H1 (cell line): ENCODE results near the gene DCTN2. TPM values are rescaled to one million over a fixed set of nuclear protein-coding genes. Genes with fewer than 3 reads are reported as not detected.
"Not testable (repeated sequence)": the region's sequence is repeated elsewhere in the genome, so short reads cannot be mapped to it uniquely, and the experiment has no call there.

Experiments
- CTCF ChIA-PET: fragments of 300-600 bp; sonication (Branson Sonifier 250); formaldehyde crosslinking; loops from one replicate; lab custom pipeline; 2021; ENCODE audit not compliant: partially characterized antibody; lab: Charles Lee
- POLR2A ChIA-PET: fragments of 300-600 bp; sonication (Branson Sonifier 250); formaldehyde crosslinking; loops from one replicate; lab custom pipeline; 2021; ENCODE audit warnings: inconsistent platforms; ENCODE audit not compliant: partially characterized antibody; lab: Charles Lee
- DNase-seq, 2 experiments: peaks; one replicate each; pipeline versions ENCODE4 v3.0.0 to v3.0.0-alpha.2; 2010 to 2022; ENCODE audit warnings: low spot score in 2 of 2, low read depth in 1 of 2, mixed read lengths in 1 of 2
- FAIRE-seq: peaks from 2 replicates; lab custom pipeline; 2011; peaks lifted over from hg19 to GRCh38; lab: Jason Lieb, UNC
- H2AFZ ChIP-seq: 2 replicates; pipeline ENCODE4 v1.8.1; 2012; ENCODE audit warnings: low read length, inconsistent platforms
- H2AK5ac ChIP-seq: 2 replicates; pipeline ENCODE4 v1.6.1; 2013; ENCODE audit warnings: low read depth, low read length
- H2BK120ac ChIP-seq: replicated peaks from 2 replicates; pipeline ENCODE3; 2013; ENCODE audit warnings: low read depth, low read length, inconsistent platforms
- H2BK12ac ChIP-seq: 2 replicates; pipeline ENCODE4 v1.6.1; 2013; ENCODE audit warnings: low read depth, low read length
- H2BK15ac ChIP-seq: 2 replicates; pipeline ENCODE4 v1.6.1; 2013; ENCODE audit warnings: low read length
- H2BK20ac ChIP-seq: 2 replicates; pipeline ENCODE4 v1.6.1; 2013; ENCODE audit warnings: low read length
- H2BK5ac ChIP-seq: 2 replicates; pipeline ENCODE4 v1.6.1; 2013; ENCODE audit warnings: low read depth, low read length
- H3K14ac ChIP-seq: 2 replicates; pipeline ENCODE4 v1.6.1; 2013; ENCODE audit warnings: inconsistent platforms; ENCODE audit not compliant: insufficient read length
- H3K18ac ChIP-seq: 2 replicates; pipeline ENCODE4 v1.6.1; 2013; ENCODE audit warnings: low read length; ENCODE audit errors: extremely low read depth
- H3K23ac ChIP-seq: 2 replicates; pipeline ENCODE4 v1.6.1; 2013; ENCODE audit warnings: inconsistent platforms; ENCODE audit not compliant: insufficient read length
- H3K23me2 ChIP-seq: 2 replicates; pipeline ENCODE4 v1.6.1; 2013; ENCODE audit warnings: low read depth, low read length
- H3K27ac ChIP-seq: 2 replicates; pipeline ENCODE4 v1.6.1; 2011; ENCODE audit warnings: low read depth, low read length, inconsistent platforms
- H3K27me3 ChIP-seq, 4 experiments: replicated peaks in 1 of 4; 1 replicate in 1 of 4; 2 replicates in 3 of 4; pipeline versions ENCODE4 v1.6.1 to v1.8.1; 2011 to 2013; ENCODE audit warnings: low read length in 3 of 4, mild to moderate bottlenecking in 3 of 4, inconsistent platforms in 2 of 4, mixed read lengths in 2 of 4, moderate library complexity in 1 of 4; ENCODE audit not compliant: control insufficient read depth in 3 of 4, insufficient read depth in 3 of 4; ENCODE audit errors: extremely low read depth in 1 of 4
- H3K36me3 ChIP-seq, 4 experiments: 2 replicates each; pipeline versions ENCODE4 v1.6.1 to v1.8.1; 2011 to 2013; ENCODE audit warnings: mild to moderate bottlenecking in 4 of 4, low read length in 3 of 4, moderate library complexity in 2 of 4, control low read depth in 1 of 4, inconsistent platforms in 1 of 4; ENCODE audit not compliant: insufficient read depth in 4 of 4, control insufficient read depth in 2 of 4
- H3K4ac ChIP-seq: replicated peaks from 2 replicates; pipeline ENCODE3; 2013; ENCODE audit warnings: low read length, low read depth, mixed read lengths, inconsistent platforms; ENCODE audit not compliant: insufficient read length
- H3K4me1 ChIP-seq, 4 experiments: replicated peaks in 1 of 4; 1 replicate in 1 of 4; 2 replicates in 3 of 4; pipeline versions ENCODE4 v1.6.1 to v1.8.1; 2011 to 2013; ENCODE audit warnings: low read length in 3 of 4, inconsistent platforms in 2 of 4, mixed read lengths in 1 of 4; ENCODE audit not compliant: insufficient read depth in 4 of 4, control insufficient read depth in 3 of 4
- H3K4me2 ChIP-seq, 2 experiments: 2 replicates each; pipeline versions ENCODE4 v1.6.1 to v1.8.1; 2011 to 2013; ENCODE audit warnings: low read depth in 2 of 2, low read length in 2 of 2, control low read depth in 1 of 2, inconsistent platforms in 1 of 2, mild to moderate bottlenecking in 1 of 2; ENCODE audit not compliant: insufficient read depth in 1 of 2
- H3K4me3 ChIP-seq, 4 experiments: fragments of 200-600, 300-600 bp in 1 of 4; sonication (generic), shearing (Covaris generic), sonication (Bioruptor Twin) in 1 of 4; 2 replicates each; pipeline versions ENCODE4 v1.5.1 to v1.8.1; 2011 to 2016; ENCODE audit warnings: low read length in 4 of 4, low read depth in 3 of 4, control low read depth in 2 of 4, inconsistent platforms in 2 of 4, mild to moderate bottlenecking in 2 of 4, mixed read lengths in 1 of 4, moderate library complexity in 1 of 4; ENCODE audit not compliant: insufficient read depth in 2 of 4; ENCODE audit errors: extremely low read depth in 1 of 4
- H3K56ac ChIP-seq: replicated peaks from 2 replicates; pipeline ENCODE3; 2013; ENCODE audit warnings: low read depth, mild to moderate bottlenecking, mixed read lengths, low read length, inconsistent platforms; ENCODE audit not compliant: insufficient read length
- H3K79me1 ChIP-seq: 2 replicates; pipeline ENCODE4 v1.6.1; 2013; ENCODE audit warnings: low read depth, low read length, control low read depth
- H3K79me2 ChIP-seq, 2 experiments: 2 replicates each; pipeline versions ENCODE4 v1.6.1 to v1.8.1; 2012 to 2013; ENCODE audit warnings: low read length in 2 of 2, mild to moderate bottlenecking in 2 of 2, inconsistent platforms in 1 of 2; ENCODE audit not compliant: insufficient read depth in 2 of 2, control insufficient read depth in 1 of 2
- H3K9ac ChIP-seq, 4 experiments: replicated peaks in 1 of 4; 1 replicate in 1 of 4; 2 replicates in 3 of 4; pipeline versions ENCODE4 v1.6.1 to v1.8.1; 2011 to 2013; ENCODE audit warnings: low read depth in 3 of 4, low read length in 3 of 4, control low read depth in 2 of 4, mild to moderate bottlenecking in 2 of 4, moderate library complexity in 2 of 4, inconsistent platforms in 1 of 4; ENCODE audit errors: extremely low read depth in 1 of 4
- H3K9me3 ChIP-seq, 2 experiments: 2 replicates each; pipeline versions ENCODE4 v1.6.1 to v1.8.1; 2012 to 2013; ENCODE audit warnings: mild to moderate bottlenecking in 2 of 2, moderate library complexity in 2 of 2, control low read depth in 1 of 2, inconsistent platforms in 1 of 2, low read depth in 1 of 2, low read length in 1 of 2, mixed read lengths in 1 of 2; ENCODE audit not compliant: insufficient read depth in 2 of 2
- H4K20me1 ChIP-seq, 2 experiments: replicated peaks in 1 of 2; 2 replicates each; pipeline versions ENCODE3 to v1.8.1; 2011 to 2013; ENCODE audit warnings: inconsistent platforms in 2 of 2, low read length in 2 of 2, mild to moderate bottlenecking in 1 of 2; ENCODE audit not compliant: insufficient read depth in 2 of 2, control insufficient read depth in 1 of 2
- H4K5ac ChIP-seq: 2 replicates; pipeline ENCODE4 v1.6.1; 2013; ENCODE audit warnings: low read length, low read depth, mixed read lengths, inconsistent platforms; ENCODE audit not compliant: insufficient read length
- H4K8ac ChIP-seq: 2 replicates; pipeline ENCODE4 v1.8.0; 2013; ENCODE audit warnings: mild to moderate bottlenecking, moderate library complexity, low read length, inconsistent platforms; ENCODE audit not compliant: insufficient read depth; ENCODE audit errors: extremely low read depth
- H4K91ac ChIP-seq: replicated peaks from 2 replicates; pipeline ENCODE3; 2013; ENCODE audit warnings: low read length, mixed read lengths, inconsistent platforms; ENCODE audit not compliant: insufficient read length
- WGBS, 2 experiments: shearing (Covaris generic) in 1 of 2; methylation state at CpG; one replicate each; pipeline versions ENCODE4 v1.1.6 to v1.1.7; 2013 to 2015; ENCODE audit warnings: low lambda C conversion rate in 2 of 2, mixed read lengths in 2 of 2, inconsistent platforms in 1 of 2, low coverage in 1 of 2, missing lambda C conversion rate in 1 of 2; ENCODE audit not compliant: insufficient replicate concordance in 2 of 2, insufficient coverage in 1 of 2, insufficient read length in 1 of 2; ENCODE audit errors: extremely low coverage in 1 of 2, missing lambda C conversion rate in 1 of 2; 5-methylcytosine and 5-hydroxymethylcytosine counted together
- polyA plus RNA-seq, 7 experiments: library from polyadenylated mRNA; depleted of rRNA in 3 of 7; stranded (reverse) in 5 of 7; unstranded in 2 of 7; fragments of >200 nt in 5 of 7; fragments of 200-250 nt in 2 of 7; gene quantifications; 1 replicate in 5 of 7; 2 replicates in 1 of 7; 4 replicates in 1 of 7; pipeline versions ENCODE4 v1.2.1 to v1.2.3, GENCODE V29; 2011 to 2013; ENCODE audit warnings: missing spikeins in 2 of 7, mixed read lengths in 2 of 7
- total RNA-seq: library from RNA; stranded (reverse); fragmentation: NEBNext Ultra II Directional; extraction: Animal tissue kit (Norgen Biotek cat#: 25700); gene quantifications from 2 replicates; pipeline ENCODE4 v1.2.1, GENCODE V29; 2021

DCTN2 gene
- total and polyA plus RNA-seq, 2 of the 8 experiments (the other 6 are each of a cell fraction or from before 2014, with no cell fraction given) = 90.3 to 91.9 TPM

GRCh38 chr12:57588951-57589610, 42.1 kb upstream of the DCTN2 start:
- H3K9ac ChIP-seq, H3K14ac ChIP-seq, H3K4ac ChIP-seq, H2BK12ac ChIP-seq, H3K9me3 ChIP-seq, H2BK5ac ChIP-seq, H3K27me3 ChIP-seq, H4K5ac ChIP-seq, H2BK20ac ChIP-seq, H4K20me1 ChIP-seq, H4K91ac ChIP-seq, FAIRE-seq, H2BK15ac ChIP-seq, H3K56ac ChIP-seq, DNase-seq, H3K23ac ChIP-seq, H3K27ac ChIP-seq, H3K4me2 ChIP-seq, H2BK120ac ChIP-seq, H3K79me1 ChIP-seq, H3K4me1 ChIP-seq, H3K4me3 ChIP-seq, H4K8ac ChIP-seq, H3K18ac ChIP-seq, H2AFZ ChIP-seq: not testable (repeated sequence)
- ChIA-PET CTCF (interaction anchor here (1.5 to 6.1 kb wide), 4 partner anchors 18 to 137 kb away, joined by 3 to 40 read pairs (median 16); partner anchors contain the start of genes B4GALNT1 and DTX3), POLR2A (interaction anchor here (0.6 to 6.2 kb wide), 3 partner anchors 15 to 973 kb away, joined by 3 to 60 read pairs (median 4); partner anchors contain the start of gene DTX3)
- H3K23me2 ChIP-seq = peaks cover 15% of the 10 kb centered on the region; the same call in 1 of the 2 replicates
- peaks cover 5 to 20% of the 10 kb centered on the region in 2 experiments; a peak in 3 of 4 replicates for H3K79me2 ChIP-seq
- 0 out of 2 replicates have a peak overlapping the region, but pooled peaks have one; percentile 53 for H2AK5ac ChIP-seq
- peaks cover 0 to 11% (median 0%) of the 10 kb centered on the region in 4 experiments; a peak in 4 of 8 replicates for H3K36me3 ChIP-seq
- WGBS, 2 experiments = 91% methylated on average over 15 of the region's 15 CpGs; no CpG with 5 or more reads in 1 of the 2 experiments
